ENCODE measurements around the gene RNF103. TPM values are rescaled to one million over a fixed set of nuclear protein-coding genes. Genes with fewer than 3 reads are reported as not detected.

Gene RNF103
- total and polyA plus RNA-seq, 2 of the 8 experiments (the other 6 are each of a cell fraction or from before 2014, with no cell fraction given), result 3.3 to 7.4 TPM

GRCh38 chr2:86596118-86596517 lies 27.5 kb downstream of the RNF103 start:
- no peaks in the 10 kb centered on the region for H3K27me3 ChIP-seq (replicated peaks in 1 of 4; ENCODE audit: control insufficient read depth in 3 of 4, extremely low read depth in 1 of 4, insufficient read depth in 3 of 4, low read length in 3 of 4)
- H3K36me3 ChIP-seq (ENCODE audit: control insufficient read depth in 2 of 4, insufficient read depth in 4 of 4, low read length in 3 of 4), result no peaks in the 10 kb centered on the region
- H3K56ac ChIP-seq (replicated peaks; ENCODE audit: insufficient read length, low read depth, low read length), result no peak overlapping the region
- no peak overlapping the region for H2BK15ac ChIP-seq (ENCODE audit: low read length)
- H2BK12ac ChIP-seq (ENCODE audit: low read depth, low read length), result no peak overlapping the region
- H3K79me1 ChIP-seq (ENCODE audit: low read depth, low read length), result no peaks in the 10 kb centered on the region
- DNase-seq (ENCODE audit: low read depth in 1 of 2, low spot score in 2 of 2) (no peak), FAIRE-seq (no peak)
- no peak overlapping the region for H2AFZ ChIP-seq (ENCODE audit: low read length)
- no peak overlapping the region for H3K18ac ChIP-seq (ENCODE audit: extremely low read depth, low read length)
- H3K4me2 ChIP-seq (ENCODE audit: insufficient read depth in 1 of 2, low read depth in 2 of 2, low read length in 2 of 2), result no peak overlapping the region
- no peak overlapping the region for H4K5ac ChIP-seq (ENCODE audit: insufficient read length, low read depth, low read length)
- H3K9me3 ChIP-seq (ENCODE audit: insufficient read depth in 2 of 2, low read depth in 1 of 2, low read length in 1 of 2), result no peaks in the 10 kb centered on the region
- no peak overlapping the region for H3K9ac ChIP-seq (replicated peaks in 1 of 4; ENCODE audit: extremely low read depth in 1 of 4, low read depth in 3 of 4, low read length in 3 of 4)
- H3K23me2 ChIP-seq (ENCODE audit: low read depth, low read length), result no peaks in the 10 kb centered on the region
- H4K91ac ChIP-seq (replicated peaks; ENCODE audit: insufficient read length, low read length), result no peak overlapping the region
- no peak overlapping the region for H3K4me3 ChIP-seq (ENCODE audit: extremely low read depth in 1 of 4, insufficient read depth in 2 of 4, low read depth in 3 of 4, low read length in 4 of 4)
- ChIA-PET CTCF (ENCODE audit: partially characterized antibody) (no interaction called here), POLR2A (ENCODE audit: partially characterized antibody) (no interaction called here)
- no peak overlapping the region for H3K4ac ChIP-seq (replicated peaks; ENCODE audit: insufficient read length, low read depth, low read length)
- no peak for TF ChIP-seq SIRT6 (IDR thresholded peaks at IDR 0.05; ENCODE audit: low read length)
- no peak for TF ChIP-seq CHD1 (IDR thresholded peaks at IDR 0.05; ENCODE audit: low read depth, low read length)
- TF ChIP-seq PHF8 (conservative IDR thresholded peaks at IDR 0.05; ENCODE audit: low read depth, low read length), result no peak
- TF ChIP-seq RFX5 (IDR thresholded peaks at IDR 0.05; ENCODE audit: borderline replicate concordance, low read depth, low read length), result no peak
- TF ChIP-seq RNF2 (IDR thresholded peaks at IDR 0.05; ENCODE audit: borderline replicate concordance, low read depth, low read length, missing control alignments, poor library complexity, severe bottlenecking), result no peak
- TF ChIP-seq YY1 (IDR thresholded peaks at IDR 0.05; ENCODE audit: low read depth, low read length), result no peak
- TF ChIP-seq CREB1 (IDR thresholded peaks at IDR 0.05), result no peak
- TF ChIP-seq, protein P1, sequence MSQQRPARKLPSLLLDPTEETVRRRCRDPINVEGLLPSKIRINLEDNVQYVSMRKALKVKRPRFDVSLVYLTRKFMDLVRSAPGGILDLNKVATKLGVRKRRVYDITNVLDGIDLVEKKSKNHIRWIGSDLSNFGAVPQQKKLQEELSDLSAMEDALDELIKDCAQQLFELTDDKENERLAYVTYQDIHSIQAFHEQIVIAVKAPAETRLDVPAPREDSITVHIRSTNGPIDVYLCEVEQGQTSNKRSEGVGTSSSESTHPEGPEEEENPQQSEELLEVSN (IDR thresholded peaks at IDR 0.05), result no peak
- no peak for TF ChIP-seq MAFK (IDR thresholded peaks at IDR 0.05; ENCODE audit: low read depth, low read length)
- no peak for TF ChIP-seq SRF (IDR thresholded peaks at IDR 0.05; ENCODE audit: low read depth, low read length)
- no peak overlapping the region for H3K14ac ChIP-seq (ENCODE audit: insufficient read length)
- H3K27ac ChIP-seq (ENCODE audit: low read depth, low read length), result no peak overlapping the region
- H2AK5ac ChIP-seq (ENCODE audit: low read depth, low read length), result no peak overlapping the region
- WGBS, 2 experiments (ENCODE audit: extremely low coverage in 1 of 2, insufficient coverage in 1 of 2, insufficient read length in 1 of 2, insufficient replicate concordance in 2 of 2, low coverage in 1 of 2, low lambda C conversion rate in 2 of 2, missing lambda C conversion rate in 1 of 2), result 81% methylated on average over 2 of the region's 2 CpGs; no CpG with 5 or more reads in 1 of the 2 experiments
- no peak overlapping the region for H2BK20ac ChIP-seq (ENCODE audit: low read length)
- H3K79me2 ChIP-seq (ENCODE audit: control insufficient read depth in 1 of 2, insufficient read depth in 2 of 2, low read length in 2 of 2), result no peaks in the 10 kb centered on the region
- no peaks in the 10 kb centered on the region for H4K20me1 ChIP-seq (replicated peaks in 1 of 2; ENCODE audit: control insufficient read depth in 1 of 2, insufficient read depth in 2 of 2, low read length in 2 of 2)
- no peak overlapping the region for H2BK120ac ChIP-seq (replicated peaks; ENCODE audit: low read depth, low read length)
- H3K23ac ChIP-seq (ENCODE audit: insufficient read length), result no peak overlapping the region
- no peak overlapping the region for H2BK5ac ChIP-seq (ENCODE audit: low read depth, low read length)
- no peak overlapping the region for H4K8ac ChIP-seq (ENCODE audit: extremely low read depth, insufficient read depth, low read length)
- no peaks in the 10 kb centered on the region for H3K4me1 ChIP-seq (replicated peaks in 1 of 4; ENCODE audit: control insufficient read depth in 3 of 4, insufficient read depth in 4 of 4, low read length in 3 of 4)

All from H1 (cell line).